Frontal cortex (tissue), 4 donors: Measurements from ENCODE around the gene PRLHR. TPM values are rescaled to one million over a fixed set of nuclear protein-coding genes. Genes with fewer than 3 reads are reported as not detected.

Experiments
- DNase-seq, 2 donors: peaks; one replicate each; pipeline ENCODE4 v3.0.0; 2012; ENCODE audit warnings: low spot score in 2 of 2
- FAIRE-seq: peaks from 2 replicates; lab custom pipeline; 2012; peaks lifted over from hg19 to GRCh38; lab: Jason Lieb, UNC
- total RNA-seq: library from RNA; depleted of rRNA; stranded (reverse); fragments of >200 nt; gene quantifications from one replicate; pipeline ENCODE4 v1.2.3, GENCODE V29; 2014
- donor health status: control.
- donor health status: control.
- donor health status: control.

The PRLHR gene
- total RNA-seq, 1 donor from 2014 or later, result 2.4 TPM

DNA sequence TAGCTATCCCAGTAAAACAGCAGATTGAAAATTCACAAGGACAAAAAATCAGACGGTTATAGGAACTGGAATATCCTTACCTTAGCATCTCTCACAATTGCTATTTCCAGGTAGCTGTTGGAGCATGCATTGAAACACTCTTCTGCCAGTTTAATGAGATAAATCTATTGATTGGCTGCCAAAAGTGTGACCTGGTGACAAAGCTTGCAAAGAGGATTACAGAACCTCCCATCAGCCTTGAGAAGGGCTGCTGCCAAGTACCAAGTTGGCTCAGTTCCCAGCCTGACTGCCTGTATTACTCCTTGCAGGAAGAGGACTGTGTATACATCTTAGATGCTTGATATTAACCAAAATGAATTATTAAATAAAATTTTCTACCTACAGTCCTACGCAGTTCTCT lies 5.1 kb downstream of the PRLHR start:
- FAIRE-seq (no peak), DNase-seq (peak in 1 of 2 donors; percentile 48)

DNA sequence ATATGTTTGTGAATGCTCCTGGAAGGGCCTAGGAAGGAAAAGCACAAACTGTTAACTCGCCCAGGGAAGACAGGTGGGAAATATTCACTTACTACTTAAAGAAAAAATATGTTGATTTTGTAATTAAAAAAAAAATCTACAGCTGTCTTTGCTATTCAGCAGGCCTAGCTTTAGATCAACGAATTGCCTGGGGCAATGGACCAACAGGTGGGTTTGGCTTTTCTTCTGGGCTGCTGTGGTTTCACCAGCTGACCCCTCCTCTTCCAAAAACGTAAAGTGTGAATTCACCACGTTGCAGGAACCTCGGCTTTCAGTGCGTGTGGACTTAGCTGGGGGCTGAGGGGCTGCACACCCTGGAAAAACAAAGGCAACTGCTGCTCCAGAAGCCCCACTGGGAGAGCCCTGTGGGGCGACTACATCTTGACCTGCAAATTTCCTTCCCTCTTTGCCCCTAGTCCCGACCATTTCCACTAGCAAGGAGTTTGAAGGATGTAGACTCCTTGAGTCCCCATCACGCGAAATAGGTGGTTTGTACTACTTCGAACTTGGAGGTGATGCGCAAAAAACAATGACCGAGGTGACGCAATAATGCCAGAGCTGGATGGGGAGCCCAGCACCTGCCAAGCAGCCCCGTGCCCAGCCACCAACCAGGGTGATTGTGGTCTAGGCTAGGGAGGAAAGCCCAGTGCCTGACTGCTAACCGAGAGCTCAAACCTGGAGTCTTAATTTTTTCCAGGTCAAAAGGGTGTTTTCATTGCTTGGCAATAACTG lies 7.4 kb downstream of the PRLHR start:
- FAIRE-seq (no peak), DNase-seq (no peak)

DNA sequence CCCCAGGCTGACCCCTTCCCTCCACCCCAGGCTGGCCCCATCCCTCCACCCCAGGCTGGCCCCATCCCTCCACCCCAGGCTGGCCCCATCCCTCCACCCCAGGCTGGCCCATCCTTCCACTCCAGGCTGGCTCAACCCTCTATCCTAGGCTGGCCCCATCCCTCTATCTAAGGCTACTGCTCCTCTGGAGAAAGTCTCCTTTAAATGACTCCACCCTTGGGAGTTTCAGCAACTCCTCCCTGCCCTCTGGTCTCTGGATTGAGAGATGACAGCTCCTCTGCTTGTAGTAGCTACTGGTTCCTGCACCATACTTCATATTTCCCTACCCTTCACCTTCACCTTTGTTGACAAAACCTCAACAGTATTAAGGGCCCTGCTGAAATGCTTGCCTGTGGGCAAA lies 8.5 kb downstream of the PRLHR start:
- FAIRE-seq (no peak), DNase-seq (no peak)

DNA sequence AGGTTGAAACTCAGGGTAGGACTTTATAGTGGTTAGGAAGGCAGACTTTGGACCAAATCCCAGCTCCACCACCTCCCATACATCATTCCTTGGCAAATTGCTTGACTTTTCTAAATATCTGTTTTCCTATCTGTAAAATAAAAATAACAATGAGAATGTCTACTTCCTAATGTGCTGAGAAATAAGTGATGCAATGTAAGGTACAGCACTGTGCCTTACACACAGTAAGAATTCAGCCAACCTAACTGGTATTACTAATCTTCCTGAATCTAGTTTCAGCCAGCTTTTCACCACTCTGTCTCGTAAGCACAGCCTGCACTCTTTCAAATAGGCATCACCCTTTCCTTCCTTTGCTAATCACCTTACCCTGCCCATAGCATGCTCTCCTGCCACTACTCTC lies 9.7 kb downstream of the PRLHR start:
- FAIRE-seq, result no peak
- no peak for DNase-seq

DNA sequence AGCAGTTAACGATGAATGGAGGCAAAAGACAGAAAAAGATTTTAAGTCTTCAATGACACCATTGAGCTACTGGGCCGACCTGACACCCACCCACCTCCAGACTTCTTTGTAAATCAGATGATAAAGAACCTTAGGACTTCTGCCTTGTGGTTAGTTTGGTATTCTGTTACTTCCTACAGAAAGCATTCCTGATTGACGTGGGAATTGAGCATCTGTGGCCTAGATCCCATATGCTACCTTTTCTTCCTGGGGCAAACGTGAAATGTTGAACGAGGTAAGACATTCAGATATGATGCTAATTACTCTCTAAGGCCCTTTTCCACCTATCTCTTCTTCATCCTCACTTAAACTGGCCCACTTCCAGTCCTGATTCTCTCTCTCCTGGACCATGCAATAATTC lies 10.2 kb downstream of the PRLHR start:
- FAIRE-seq (no peak), DNase-seq (no peak)

DNA sequence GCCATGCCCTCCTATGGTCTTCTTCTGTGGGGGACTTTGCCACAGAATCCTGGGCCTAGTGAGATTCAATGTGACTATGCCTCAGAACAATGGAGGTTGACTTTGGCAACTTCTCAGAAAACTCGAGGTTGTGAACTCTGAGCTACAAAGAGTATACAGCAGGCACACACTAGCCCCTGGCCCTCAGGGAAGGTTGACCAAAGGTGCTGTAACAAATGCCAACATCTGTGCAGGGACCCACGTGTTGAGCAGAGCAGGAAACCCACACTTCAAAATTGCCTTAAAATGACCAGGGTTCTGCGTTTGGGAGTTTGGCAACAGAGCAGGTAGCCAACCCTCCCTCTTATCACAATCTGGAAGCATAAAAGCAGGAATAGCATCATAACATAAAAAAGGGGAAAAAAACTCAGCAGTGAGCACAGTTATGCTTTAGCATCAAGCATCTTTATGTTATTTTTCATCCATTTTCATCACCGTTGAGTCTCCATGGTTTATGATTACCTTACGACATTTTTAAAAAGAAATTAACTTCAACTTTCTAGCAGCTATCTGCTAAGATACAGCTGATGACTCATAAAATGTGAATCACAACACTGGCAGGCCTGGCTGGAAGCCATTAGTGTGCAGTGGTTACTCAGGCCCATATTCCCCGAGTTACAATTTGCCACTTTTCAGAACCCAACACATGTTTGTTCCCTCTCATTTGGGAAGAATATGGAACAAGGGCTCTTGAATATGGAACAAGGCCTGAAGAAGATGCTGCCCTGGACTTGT lies 11.1 kb downstream of the PRLHR start:
- no peak for FAIRE-seq
- DNase-seq, result no peak

DNA sequence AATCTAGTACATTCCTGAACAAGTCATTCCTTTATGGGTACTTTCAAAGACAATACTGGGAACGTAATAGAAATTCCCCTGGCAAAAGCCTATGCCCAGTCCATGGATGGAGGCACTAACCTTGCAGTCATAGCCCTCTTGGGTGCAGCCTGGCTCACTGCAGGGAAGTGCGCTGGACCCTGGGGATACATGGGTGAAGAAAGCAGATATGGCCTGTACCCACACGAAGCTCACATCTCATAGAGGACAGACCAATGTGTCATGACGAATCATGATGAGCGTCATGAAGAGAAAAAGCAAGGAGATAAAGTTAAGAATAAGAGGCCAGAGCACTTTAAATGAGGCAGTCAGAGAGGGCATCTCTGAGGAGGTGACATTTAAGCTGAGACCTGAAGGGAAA lies 11.8 kb downstream of the PRLHR start:
- DNase-seq, result no peak
- FAIRE-seq, result no peak

DNA sequence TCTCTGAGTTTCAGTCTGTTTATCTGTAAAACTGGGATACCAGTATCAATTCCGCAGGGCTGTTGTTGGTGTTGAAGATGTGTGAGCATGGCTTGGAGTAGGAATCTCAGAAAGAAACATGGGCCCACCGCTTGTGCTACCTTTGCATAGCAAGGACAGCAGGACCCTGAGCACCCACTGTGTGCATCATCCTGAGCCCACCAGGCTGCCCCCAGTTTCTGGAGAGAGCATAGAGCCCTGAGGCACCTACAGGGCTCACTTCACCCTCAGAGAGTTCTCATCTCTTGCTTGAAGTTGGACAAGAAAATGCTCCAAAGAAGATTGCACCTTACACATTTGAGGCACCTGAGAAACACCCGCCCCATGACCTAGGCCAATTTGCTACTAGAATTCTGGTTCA lies 12.9 kb downstream of the PRLHR start:
- FAIRE-seq (no peak), DNase-seq (no peak)

DNA sequence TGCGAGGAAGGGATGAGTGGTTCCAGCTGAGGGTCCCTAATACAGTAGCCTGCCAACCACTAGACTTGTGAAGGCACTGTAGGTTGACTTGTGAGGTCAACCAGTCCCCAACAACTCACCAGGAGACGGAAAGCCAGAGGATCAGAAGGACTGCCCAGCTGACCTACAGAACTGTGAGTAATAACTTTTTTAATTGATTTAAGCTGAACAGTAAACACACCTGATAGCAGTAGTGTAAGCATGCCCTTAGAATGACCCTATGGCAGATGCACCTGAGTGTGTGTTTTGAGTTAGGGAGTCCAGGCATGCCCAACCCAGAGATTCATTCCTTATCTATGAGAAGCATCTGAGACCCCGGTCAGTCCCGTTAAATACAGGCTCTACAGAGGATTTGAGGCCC lies 14.1 kb downstream of the PRLHR start:
- DNase-seq, result no peak
- no peak for FAIRE-seq

DNA sequence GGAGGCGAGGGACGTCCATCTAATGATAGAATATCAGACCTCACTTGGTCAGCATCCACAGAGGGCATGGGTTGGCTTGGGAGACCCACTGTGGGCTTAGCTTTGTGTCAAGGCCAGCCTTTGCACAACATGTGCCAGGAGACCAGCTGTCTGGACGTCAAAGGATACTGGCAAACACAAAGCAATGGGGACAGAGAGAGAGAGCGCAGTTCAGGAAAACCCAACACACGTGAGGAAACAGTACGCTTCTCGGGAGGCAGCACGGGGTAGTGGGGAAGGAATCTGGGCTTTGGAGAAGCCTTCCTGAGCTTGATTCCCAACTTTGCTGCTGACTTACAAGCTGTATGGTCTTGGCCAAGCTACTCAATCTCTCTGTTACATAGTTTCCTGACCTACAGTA lies 14.7 kb downstream of the PRLHR start:
- FAIRE-seq (no peak), DNase-seq (no peak)

DNA sequence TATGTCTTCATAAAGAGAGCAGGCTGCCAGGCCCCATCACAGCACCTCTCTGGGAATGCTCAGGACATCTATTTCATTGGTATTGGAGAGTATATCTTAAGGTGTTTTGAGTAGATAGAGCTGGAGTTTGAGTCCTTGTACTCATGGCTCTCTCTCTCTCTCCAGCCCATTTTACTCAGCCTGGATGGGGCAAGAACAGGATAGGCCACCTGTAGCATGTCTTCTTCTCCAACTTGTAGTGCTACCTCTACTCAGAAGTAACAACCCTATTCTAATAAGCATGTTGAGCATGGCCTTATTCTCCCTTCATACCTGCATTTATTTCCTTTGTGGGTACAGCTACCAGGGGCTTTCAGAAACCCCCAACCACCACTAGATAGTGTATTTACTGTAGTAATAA lies 21.9 kb downstream of the PRLHR start:
- DNase-seq (no peak), FAIRE-seq (no peak)

DNA sequence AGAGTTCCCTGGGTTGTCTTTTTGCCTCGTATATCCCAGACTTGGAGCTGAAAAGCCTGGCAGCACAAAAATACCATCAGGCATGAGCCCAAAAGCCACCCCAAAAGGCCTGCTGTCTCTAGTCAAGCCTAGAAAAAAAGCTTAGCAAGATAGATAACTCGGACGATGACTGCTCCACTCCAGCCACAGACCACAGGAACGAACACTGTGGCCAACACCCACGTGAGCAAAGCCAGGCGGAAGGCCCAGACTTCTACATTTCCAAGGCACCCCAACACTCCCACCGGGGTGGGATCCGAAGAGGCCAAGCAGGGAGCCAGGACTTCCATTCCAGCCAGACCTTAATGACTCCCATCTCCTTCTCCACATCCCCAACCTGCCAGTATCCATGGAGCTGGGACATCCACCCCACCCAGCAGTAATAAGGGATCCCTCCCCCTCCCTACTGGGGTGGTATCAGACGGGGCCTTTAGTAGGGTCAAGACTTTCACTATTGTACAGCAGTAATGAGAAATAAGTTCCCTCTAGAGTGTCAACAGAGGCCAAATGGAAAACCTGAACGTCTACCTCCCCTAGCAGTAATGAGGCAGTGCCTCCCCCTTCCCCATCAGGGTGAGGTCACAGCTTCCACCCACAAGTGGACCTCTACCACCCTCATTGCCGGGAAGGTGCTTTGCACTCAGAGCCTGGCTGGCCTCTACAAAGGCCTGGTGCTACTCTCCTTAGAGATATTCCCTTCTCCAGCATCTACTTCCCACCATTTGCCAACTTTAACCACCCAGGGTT lies 23.0 kb downstream of the PRLHR start:
- FAIRE-seq, result no peak
- DNase-seq, result no peak

DNA sequence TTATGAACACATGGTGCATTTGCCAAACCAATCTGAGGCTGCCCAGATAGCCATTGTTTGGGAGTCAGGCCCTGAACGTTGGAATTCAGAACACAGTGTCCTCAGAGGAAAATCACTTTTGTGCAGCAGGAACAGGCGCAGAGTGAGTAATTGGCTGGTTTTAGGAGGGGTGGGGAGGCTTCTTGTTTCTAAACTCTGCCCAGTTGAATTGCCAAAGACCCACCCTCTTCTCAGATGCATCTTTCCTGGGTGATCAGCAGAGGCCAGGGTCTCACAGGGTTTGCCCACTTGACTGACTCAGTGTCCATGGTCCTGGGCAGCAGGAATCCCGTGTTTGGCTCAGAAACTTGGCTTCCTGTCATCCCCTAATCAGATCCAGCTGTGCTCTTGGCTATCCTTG lies 24.3 kb downstream of the PRLHR start:
- FAIRE-seq (no peak), DNase-seq (peak in 1 of 2 donors; percentile 10)

DNA sequence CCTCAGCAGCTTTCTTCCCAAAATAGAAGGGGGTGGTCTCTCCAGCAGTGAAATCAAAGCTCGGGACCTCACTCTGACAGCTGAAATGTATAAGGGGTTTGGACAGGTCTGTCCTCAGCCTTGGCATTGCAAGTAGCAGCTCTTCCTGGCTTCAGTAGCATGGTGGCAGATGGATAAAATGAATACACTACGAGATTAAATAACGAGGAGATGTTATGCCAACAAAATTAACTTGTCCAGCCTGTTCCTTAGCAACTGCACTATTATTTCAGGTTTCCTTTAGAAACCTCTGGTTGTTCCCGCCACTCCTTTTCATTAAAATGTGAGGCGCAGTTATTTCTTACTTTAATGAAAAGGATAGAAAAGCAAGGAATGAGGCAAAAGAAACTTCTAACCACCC lies 24.9 kb downstream of the PRLHR start:
- no peak for DNase-seq
- FAIRE-seq, result no peak

DNA sequence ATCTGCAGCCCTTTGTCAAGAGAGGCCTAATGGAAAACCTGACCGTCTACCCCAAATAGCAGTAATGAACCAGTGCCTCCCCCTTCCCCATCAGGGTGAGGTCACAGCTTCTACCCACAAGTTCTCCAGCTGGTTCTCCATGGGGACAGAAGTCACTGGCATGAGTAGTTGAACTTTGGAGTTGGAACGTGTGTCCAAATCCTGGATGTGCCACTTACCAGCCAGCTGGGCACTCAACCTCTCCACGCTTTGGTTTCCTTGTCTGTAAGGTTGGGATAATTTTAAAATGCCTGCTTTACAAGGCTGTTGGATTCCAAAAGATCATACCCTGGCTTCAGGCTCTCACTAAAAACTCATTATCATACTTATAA lies 25.6 kb downstream of the PRLHR start:
- FAIRE-seq (no peak), DNase-seq (no peak)

DNA sequence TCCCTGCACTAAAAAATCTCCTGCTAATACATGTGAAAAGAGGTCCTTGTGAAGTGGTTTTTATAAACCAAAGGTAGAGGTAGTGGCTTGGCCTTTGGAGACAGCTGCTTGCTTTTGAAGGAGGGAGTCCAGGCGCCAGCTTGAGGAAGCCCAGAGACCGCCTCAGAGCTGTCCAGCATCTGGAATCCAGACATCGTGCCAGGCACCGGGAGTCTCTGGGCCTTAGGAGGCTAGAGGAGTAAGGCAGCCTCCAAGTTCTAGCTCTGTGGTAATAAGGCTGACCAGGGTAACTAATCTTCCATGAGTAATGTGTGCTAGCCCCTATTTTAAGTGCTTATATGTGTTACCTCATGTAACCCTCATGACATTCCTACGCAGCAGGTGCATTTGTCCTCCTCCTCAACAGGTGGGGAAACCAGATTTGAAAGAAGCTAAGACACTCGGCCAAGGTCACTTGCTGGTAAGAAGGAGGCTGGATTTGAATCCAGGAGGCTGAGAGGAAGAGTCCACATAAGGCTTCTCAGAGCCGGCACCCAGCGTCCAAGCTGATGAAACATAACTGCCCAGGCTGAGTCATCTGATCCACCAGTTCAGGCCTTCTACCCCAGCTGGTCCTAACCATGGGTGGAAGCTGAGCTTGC lies 26.1 kb downstream of the PRLHR start:
- DNase-seq (no peak), FAIRE-seq (no peak)

DNA sequence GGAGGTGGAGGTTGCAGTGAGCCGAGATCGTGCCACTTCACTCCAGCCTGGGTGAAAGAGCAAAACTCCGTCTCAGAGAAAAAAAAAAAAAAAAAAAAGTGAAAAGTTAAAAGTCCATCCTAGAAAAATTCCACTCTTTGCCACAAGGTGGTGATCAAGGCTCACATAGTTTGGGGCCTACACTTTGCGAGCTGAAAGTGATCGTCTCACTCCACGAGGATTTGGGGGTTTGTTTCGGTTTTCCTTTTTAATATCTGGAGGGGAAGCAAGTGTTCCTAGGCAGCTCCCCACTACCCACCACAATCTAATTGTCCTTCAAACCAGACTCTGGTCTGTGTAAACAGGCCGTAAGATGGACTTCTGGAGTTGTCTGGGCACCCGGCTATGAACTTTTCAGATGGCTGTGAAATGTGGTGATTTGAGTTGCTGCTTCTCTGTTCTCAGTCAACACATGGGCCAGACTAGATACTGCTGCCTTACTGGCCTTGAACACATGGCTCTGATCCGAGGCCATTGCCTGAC lies 27.1 kb downstream of the PRLHR start:
- FAIRE-seq (peak; percentile 28), DNase-seq (peak; percentile 31 to 64)

DNA sequence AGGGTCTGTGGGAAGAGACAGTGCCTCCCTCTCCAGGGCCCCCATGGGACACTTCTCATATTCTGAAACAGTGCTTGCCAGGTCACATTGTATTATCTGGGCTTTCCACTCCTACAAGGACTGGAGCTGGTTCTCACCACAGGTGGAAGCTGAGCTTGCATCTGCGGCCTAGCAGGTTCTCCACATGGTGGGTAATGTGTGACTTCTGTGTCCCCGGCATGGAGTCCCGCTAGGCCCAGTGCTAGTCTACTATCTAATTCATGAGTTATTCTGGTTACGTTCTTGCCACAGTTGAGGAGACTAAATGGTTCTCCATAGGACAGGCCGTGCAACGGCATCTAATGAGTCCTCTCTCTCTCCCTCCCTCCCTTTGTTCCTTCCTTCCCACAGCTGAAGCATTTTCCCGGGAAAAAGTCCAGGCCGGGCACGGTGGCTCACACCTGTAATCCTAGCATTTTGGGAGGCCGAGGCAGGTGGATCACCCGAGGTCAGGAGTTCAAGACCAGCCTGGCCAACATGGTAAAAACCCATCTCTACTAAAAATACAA lies 27.7 kb downstream of the PRLHR start:
- no peak for DNase-seq
- FAIRE-seq, result no peak

DNA sequence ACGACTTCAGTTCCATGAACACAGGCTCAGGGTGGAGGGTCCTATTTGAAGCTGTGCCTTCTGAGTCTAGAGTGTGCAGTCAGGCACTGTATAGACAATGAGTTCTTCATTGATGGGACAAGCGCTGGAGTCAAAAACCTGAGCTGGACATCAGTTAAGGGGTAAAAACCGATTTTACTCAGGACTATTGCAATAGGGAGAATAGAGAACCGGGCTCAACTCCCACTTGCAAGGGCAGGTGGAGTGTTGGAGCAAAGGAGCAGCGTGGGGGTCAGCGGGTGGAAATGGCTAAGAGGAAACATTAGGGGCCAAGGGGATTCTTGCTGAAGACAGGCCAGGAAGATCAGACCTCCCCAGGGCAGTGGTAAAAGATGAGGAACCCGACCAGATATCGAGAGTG lies 28.5 kb downstream of the PRLHR start:
- DNase-seq (no peak), FAIRE-seq (no peak)
